A549 (cell line): ENCODE results near the gene WDR17.

Experiments
- CHD2 ChIP-seq: fragments of 150-350 bp; IDR thresholded peaks from 2 replicates; pipeline ENCODE4 v1.6.1; 2014; ENCODE audit warnings: low read length; ENCODE audit not compliant: partially characterized antibody
- CTCF ChIP-seq: fragments of >200 bp; sonication (Bioruptor Twin); formaldehyde crosslinking; IDR thresholded peaks from 3 replicates; pipeline ENCODE4 v1.5.1; 2016
- FOSB ChIP-seq: fragments of 250-450 bp; sonication (Bioruptor Pico); IDR thresholded peaks from 2 replicates; pipeline ENCODE4 v1.5.0; 2020; ENCODE audit warnings: mild to moderate bottlenecking, moderate library complexity
- GATA3 ChIP-seq: IDR thresholded peaks from 2 replicates; pipeline ENCODE4 v1.6.1; 2012; ENCODE audit warnings: borderline replicate concordance
- HES2 ChIP-seq: fragments of >200 bp; sonication (Bioruptor Twin); formaldehyde crosslinking; IDR thresholded peaks from 2 replicates; pipeline ENCODE4 v1.6.1; 2016
- KDM5A ChIP-seq: fragments of 200-600 bp; sonication (generic); IDR thresholded peaks from 2 replicates; pipeline ENCODE4 v1.6.1; 2016; ENCODE audit warnings: antibody characterized with exemption, mild to moderate bottlenecking
- MAFK ChIP-seq: fragments of 450-650 bp; IDR thresholded peaks from 2 replicates; pipeline ENCODE4 v1.6.1; 2014; ENCODE audit not compliant: partially characterized antibody
- NPAS2 ChIP-seq: fragments of 250-450 bp; sonication (Bioruptor Pico); IDR thresholded peaks from 2 replicates; pipeline ENCODE4 v1.8.0; 2022; ENCODE audit warnings: mild to moderate bottlenecking, moderate library complexity, borderline replicate concordance
- PBX3 ChIP-seq: IDR thresholded peaks from 2 replicates; pipeline ENCODE4 v1.6.1; 2012
- POLR2A ChIP-seq: IDR thresholded peaks from 2 replicates; pipeline ENCODE4 v1.6.1; 2012; ENCODE audit warnings: mild to moderate bottlenecking, low read length
- POLR2AphosphoS2 ChIP-seq: conservative IDR thresholded peaks from 2 replicates; pipeline ENCODE4 v1.6.1; 2012; ENCODE audit warnings: low read length, improper control_type of control experiment, inconsistent platforms
- RCOR1 ChIP-seq: fragments of 150-350 bp; IDR thresholded peaks from 2 replicates; pipeline ENCODE4 v1.6.1; 2014; ENCODE audit warnings: antibody characterized with exemption, low read length, low read depth
- TF ChIP-seq, protein P1 (sequence below): IDR thresholded peaks from 2 replicates; pipeline ENCODE4 v1.6.1; 2012

GRCh38 chr4:176099314-176099713 lies 33.7 kb downstream of the WDR17 start:
- no peak for TF ChIP-seq CTCF
- TF ChIP-seq, protein P1, sequence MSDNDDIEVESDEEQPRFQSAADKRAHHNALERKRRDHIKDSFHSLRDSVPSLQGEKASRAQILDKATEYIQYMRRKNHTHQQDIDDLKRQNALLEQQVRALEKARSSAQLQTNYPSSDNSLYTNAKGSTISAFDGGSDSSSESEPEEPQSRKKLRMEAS: no peak
- no peak for TF ChIP-seq POLR2AphosphoS2
- no peak for TF ChIP-seq HES2
- TF ChIP-seq RCOR1: no peak
- TF ChIP-seq FOSB (CRISPR knock-in tag): no peak
- TF ChIP-seq POLR2A: no peak
- TF ChIP-seq PBX3: no peak
- no peak for TF ChIP-seq GATA3
- TF ChIP-seq NPAS2: no peak
- no peak for TF ChIP-seq KDM5A
- no peak for TF ChIP-seq CHD2
- TF ChIP-seq MAFK: no peak
